Measurements from ENCODE around the gene BBS12.
A peak's percentile ranks its signal among the peaks of the same experiment; 100 is the strongest.

The BBS12 gene

DNA sequence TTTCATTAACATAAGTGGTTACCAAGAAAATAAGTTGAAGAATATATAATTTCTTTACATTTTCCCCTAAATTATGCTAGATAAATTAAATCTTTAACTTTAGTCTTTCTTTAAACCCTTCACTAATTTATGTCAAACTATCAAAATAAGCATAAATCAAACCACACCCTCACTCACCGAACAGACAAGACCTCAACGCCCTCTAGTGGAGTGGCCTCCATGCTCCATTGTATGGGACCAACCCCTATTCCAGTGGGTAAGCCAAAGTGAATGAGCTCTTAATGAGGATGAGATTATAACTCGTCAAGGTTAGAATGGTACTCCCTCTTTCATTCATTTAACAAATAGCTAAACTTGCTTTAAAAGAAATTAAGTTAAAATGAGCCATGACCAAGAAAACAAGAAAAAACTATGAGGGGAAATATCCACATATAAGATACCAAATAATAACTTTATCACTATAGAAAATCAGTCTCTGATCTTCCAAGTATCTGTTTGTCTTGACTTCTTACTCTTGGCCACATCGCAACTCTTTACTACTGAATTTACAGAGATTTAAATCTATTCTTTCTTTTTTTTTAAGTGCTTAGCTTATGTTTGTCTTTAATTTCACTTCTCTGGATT is 15.6 kb upstream of the BBS12 start:
- TF ChIP-seq, protein P1, sequence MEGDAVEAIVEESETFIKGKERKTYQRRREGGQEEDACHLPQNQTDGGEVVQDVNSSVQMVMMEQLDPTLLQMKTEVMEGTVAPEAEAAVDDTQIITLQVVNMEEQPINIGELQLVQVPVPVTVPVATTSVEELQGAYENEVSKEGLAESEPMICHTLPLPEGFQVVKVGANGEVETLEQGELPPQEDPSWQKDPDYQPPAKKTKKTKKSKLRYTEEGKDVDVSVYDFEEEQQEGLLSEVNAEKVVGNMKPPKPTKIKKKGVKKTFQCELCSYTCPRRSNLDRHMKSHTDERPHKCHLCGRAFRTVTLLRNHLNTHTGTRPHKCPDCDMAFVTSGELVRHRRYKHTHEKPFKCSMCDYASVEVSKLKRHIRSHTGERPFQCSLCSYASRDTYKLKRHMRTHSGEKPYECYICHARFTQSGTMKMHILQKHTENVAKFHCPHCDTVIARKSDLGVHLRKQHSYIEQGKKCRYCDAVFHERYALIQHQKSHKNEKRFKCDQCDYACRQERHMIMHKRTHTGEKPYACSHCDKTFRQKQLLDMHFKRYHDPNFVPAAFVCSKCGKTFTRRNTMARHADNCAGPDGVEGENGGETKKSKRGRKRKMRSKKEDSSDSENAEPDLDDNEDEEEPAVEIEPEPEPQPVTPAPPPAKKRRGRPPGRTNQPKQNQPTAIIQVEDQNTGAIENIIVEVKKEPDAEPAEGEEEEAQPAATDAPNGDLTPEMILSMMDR (IDR thresholded peaks at IDR 0.05): peak; percentile 82

DNA sequence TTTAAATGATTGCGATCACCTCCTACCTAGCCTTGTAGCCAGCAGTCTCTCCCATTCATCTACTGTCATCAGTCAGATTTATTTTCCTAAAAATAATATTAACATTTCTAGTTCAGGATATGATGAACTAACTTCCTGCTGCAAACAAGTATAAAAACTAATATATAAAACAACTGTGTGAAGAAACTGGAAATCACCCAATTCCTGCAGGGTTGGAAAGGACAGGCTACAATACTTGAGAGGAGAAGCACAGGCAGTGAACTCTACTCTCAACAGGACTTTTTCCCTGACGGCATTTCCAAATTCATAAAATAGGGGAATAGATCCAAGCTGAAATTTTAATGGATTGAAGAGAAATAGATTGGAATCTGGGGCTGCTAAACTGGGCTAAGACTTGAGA is 14.2 kb upstream of the BBS12 start:
- TF ChIP-seq, protein P1 (IDR thresholded peaks at IDR 0.05): no peak

DNA sequence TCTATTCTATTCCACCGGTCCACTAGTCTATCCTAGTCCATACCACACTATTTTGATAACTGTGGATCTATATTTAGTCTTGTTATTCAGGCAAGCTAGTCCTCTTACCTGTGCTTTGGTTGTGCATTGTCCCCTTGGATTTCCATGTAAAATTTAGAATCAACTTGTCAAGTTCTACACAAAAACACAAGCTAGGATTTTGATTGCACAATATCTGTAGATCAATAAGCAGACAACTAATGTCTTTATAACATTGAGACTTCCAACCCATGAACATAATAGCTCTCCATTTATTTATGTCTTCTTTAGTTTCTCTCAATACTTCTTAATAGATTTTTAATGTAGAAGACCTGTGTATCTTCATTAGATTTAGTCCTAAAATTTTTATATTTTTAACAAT is 10.2 kb upstream of the BBS12 start:
- TF ChIP-seq, protein P1 (IDR thresholded peaks at IDR 0.05): no peak

DNA sequence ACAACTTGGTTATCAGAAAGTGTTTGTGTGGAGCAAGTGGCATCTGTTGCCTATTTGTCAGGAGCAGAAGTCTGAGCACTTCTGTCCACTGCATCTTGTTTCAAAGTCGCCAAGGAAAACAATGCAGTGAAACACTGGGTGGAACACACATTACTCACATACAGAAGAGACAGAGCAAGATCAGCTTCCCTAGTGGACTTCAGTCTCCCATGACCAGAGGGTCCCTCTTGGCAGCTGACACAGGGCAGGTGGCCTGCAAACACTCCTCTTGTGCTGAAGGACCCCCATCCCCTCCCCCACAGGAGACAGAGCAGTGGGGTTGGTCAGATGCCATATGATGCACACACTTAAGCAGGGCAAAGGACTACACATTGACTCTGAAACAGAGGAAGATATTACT is 3.6 kb upstream of the BBS12 start:
- TF ChIP-seq, protein P1 (IDR thresholded peaks at IDR 0.05): no peak

DNA sequence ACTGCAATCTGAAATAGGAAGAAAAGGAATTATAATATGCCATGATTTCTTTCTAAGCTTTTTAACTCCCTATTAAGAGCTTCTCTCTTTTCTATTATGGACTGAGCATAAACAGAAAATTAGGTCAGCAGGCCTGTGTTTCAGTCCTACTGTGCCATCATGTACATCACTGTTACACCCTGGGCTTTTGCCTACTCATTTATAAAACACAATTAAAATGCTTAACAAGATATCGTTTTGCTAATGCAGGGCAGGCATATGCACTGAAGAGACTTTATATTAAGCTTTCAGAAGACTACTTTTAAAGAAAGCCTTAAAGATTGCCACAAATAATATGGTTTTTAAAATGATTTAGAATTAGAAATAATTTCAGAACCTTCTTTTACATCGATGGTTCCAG is 828 bp upstream of the BBS12 start:
- TF ChIP-seq, protein P1 (IDR thresholded peaks at IDR 0.05): no peak

DNA sequence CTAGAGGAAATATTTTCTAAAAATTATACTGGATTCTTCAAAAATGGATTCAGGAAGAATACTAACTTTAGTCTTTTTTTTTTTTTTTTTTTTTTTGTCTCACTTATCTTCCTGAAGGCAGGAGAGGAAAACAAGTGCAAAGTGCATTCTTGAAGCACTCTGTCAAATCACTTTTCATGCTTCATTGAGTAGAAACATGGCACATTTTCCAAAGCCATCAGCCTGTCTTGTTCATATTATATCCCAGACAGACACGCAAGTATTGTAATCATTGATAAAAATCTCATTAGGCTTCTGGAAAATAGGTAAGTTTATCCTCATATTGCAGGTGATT is 1.2 kb downstream of the BBS12 start:
- TF ChIP-seq, protein P1 (IDR thresholded peaks at IDR 0.05): no peak

DNA sequence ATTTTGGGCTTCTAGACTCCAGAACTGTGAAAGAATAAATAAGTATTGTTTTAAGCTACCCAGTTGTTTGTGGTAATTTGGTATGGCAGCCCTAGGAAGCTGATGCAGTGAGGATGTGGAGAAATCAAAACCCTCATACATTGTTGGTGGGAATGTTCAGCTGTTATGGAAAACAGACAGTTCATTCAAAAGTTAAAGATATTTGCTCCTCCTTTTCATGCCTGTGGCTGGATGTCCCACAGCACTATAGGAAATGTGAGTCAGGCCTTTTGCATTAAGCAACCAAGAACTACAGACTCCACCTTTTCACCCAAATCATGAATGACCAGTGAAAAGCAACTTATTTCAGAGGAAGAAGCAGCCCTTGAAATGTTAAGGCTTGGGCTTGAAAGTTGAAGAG is 6.7 kb downstream of the BBS12 start:
- TF ChIP-seq, protein P1 (IDR thresholded peaks at IDR 0.05): no peak

Measured in LNCAP (cell line).